HG02678 (cell line): ENCODE results near the gene CANT1.
A peak's percentile ranks its signal among the peaks of the same experiment; 100 is the strongest.

Experiments
- ATAC-seq: cut with Tn5 transposase; IDR thresholded peaks from one replicate; pipeline ENCODE4 v1.9.1; 2021; ENCODE audit warnings: mild to moderate bottlenecking, moderate library complexity; ENCODE audit not compliant: unreplicated experiment

Gene CANT1

GRCh38 chr17:79009397-79010303 lies at the start of gene CANT1:
Gene CANT1 (minus strand): TSS chr17:79009764. CDS start chr17:78997622, 12,142 bp downstream.
- ATAC-seq, result peak; percentile 95

GRCh38 chr17:79057737-79058385 lies 48.3 kb upstream of the CANT1 start:
- no peak for ATAC-seq

GRCh38 chr17:79055197-79055596 lies 45.6 kb upstream of the CANT1 start:
- no peak for ATAC-seq

- ATAC-seq, result no peak
These were observed 44.8 kb upstream of the CANT1 start for GRCh38 chr17:79054200-79054960.

- no peak for ATAC-seq
These were observed 43.8 kb upstream of the CANT1 start for GRCh38 chr17:79053251-79053925.

GRCh38 chr17:79052131-79052530 lies 42.6 kb upstream of the CANT1 start:
- no peak for ATAC-seq

GRCh38 chr17:79051306-79051705 lies 41.7 kb upstream of the CANT1 start:
- ATAC-seq, result no peak

GRCh38 chr17:79050551-79050950 lies 41.0 kb upstream of the CANT1 start:
- no peak for ATAC-seq

- ATAC-seq, result no peak
These were observed 40.3 kb upstream of the CANT1 start for GRCh38 chr17:79049821-79050220.

- ATAC-seq, result no peak
These were observed 39.5 kb upstream of the CANT1 start for GRCh38 chr17:79048826-79049755.

GRCh38 chr17:79047923-79048825 lies 38.6 kb upstream of the CANT1 start:
- no peak for ATAC-seq

GRCh38 chr17:79047291-79047920 lies 37.8 kb upstream of the CANT1 start:
- no peak for ATAC-seq

- ATAC-seq, result no peak
These were observed 37.3 kb upstream of the CANT1 start for GRCh38 chr17:79046916-79047280.

GRCh38 chr17:79046197-79046915 lies 36.8 kb upstream of the CANT1 start:
- no peak for ATAC-seq

- no peak for ATAC-seq
These were observed 36.3 kb upstream of the CANT1 start for GRCh38 chr17:79045842-79046196.

- ATAC-seq, result no peak
These were observed 35.6 kb upstream of the CANT1 start for GRCh38 chr17:79045001-79045729.

- no peak for ATAC-seq
These were observed 34.9 kb upstream of the CANT1 start for GRCh38 chr17:79044462-79044861.
